ENCODE measurements around the gene PIK3AP1.
A peak's percentile ranks its signal among the peaks of the same experiment; 100 is the strongest.

The PIK3AP1 gene

DNA sequence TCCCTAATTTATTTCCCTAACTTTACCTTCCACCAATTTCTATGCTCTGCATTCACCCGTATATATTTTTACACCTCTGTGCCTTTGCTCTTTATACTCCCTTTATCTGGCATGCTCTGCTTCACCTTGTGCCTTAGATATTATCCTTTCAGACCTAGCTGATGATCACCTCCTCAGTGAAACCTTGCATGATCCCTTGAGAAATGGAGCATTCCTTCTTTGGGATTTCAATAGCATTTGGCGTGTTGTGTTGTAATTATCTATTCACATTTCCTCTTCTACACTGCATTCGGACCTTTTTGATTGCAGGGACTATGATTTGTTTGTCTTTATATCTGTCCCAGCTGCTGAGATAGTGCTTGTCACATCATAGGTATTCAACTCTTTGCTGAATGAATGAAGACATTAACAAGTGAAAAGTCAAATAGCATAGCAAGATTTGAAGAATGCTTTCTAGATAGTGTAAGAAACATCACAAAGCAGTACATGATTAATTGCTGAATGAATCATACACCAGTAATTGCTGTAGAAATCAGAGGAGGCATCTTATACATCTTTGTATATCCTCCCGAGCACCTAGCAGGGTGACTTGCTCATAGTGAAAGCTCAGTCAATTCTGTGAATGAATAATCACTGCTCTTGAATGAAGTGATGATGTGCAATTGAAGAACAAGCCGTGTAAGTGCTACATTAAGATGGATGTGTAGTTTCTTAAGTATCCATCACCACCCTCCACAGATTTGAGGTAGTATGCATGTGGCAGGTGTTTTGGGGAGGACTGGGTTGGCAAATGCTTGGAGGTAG, 131.5 kb downstream of the PIK3AP1 start:
- DNase-seq (ENCODE audit: insufficient read length, low spot score) (no peak), FAIRE-seq (peak; percentile 25)
- TF ChIP-seq, protein P1, sequence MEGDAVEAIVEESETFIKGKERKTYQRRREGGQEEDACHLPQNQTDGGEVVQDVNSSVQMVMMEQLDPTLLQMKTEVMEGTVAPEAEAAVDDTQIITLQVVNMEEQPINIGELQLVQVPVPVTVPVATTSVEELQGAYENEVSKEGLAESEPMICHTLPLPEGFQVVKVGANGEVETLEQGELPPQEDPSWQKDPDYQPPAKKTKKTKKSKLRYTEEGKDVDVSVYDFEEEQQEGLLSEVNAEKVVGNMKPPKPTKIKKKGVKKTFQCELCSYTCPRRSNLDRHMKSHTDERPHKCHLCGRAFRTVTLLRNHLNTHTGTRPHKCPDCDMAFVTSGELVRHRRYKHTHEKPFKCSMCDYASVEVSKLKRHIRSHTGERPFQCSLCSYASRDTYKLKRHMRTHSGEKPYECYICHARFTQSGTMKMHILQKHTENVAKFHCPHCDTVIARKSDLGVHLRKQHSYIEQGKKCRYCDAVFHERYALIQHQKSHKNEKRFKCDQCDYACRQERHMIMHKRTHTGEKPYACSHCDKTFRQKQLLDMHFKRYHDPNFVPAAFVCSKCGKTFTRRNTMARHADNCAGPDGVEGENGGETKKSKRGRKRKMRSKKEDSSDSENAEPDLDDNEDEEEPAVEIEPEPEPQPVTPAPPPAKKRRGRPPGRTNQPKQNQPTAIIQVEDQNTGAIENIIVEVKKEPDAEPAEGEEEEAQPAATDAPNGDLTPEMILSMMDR (IDR thresholded peaks at IDR 0.05; ENCODE audit: insufficient read depth, missing control alignments) = no peak

DNA sequence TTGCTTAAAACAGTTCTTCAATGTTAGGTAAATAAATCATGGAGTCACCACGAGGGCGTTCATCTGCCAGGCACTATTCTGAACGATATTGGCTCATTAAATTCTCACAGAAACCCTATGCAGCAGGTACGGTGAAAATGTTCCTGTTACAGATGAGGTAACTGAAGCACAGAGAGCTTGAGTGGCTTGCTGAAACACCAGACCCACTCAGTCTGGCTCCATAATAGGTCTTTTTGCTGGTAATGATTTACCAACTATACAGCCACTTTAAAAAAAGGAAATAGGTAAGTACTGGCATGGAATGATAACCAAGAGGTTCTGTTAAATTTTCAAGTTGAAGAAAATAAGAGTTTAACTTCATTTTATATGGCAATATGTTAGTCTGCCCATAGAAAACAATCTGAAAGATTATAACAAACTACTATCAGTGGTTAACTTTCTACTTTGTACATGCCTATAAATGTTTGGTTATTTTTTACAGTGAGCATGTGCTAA, 132.2 kb downstream of the PIK3AP1 start:
- FAIRE-seq (no peak), DNase-seq (ENCODE audit: insufficient read length, low spot score) (no peak)

DNA sequence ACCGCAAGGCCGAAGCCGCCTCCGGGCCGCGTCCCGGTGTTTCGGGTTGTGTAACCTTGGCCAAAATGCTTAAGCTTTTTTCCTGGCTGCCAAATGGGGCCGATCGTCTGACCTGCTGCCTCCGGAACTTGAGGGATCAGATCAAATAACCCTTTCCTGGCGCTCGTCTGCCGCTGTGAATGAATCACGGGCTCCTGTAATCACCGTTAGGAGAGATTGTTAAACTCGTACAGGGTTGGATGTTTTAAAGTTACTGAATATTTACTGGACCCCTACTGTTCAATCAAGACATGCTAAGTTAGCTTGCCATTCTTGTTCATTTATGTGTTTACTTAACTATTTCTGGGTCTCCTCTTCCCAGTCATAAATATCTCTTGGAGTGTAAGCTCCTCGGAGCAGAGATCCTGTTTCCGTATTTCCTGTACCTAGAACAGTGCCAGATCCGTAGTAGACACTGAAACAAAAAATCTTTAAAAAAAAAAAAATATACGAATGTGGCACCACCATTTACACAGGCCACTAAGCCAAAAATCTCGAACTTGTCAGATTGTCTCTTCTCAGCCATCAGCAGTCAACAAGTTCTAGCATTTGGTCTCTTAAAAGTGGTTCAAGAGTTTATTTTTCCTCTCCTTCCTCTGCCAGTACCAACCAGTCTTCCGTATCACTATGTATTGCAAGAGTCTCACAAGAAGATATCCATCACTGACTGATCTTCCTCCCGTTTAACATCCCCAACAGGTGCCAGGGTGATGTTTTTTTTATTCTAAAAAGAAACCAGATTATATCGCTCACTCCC, 132.9 kb downstream of the PIK3AP1 start:
- DNase-seq (ENCODE audit: insufficient read length, low spot score) = no peak
- TF ChIP-seq, protein P1 (IDR thresholded peaks at IDR 0.05; ENCODE audit: insufficient read depth, missing control alignments) = no peak
- FAIRE-seq = no peak

More for the DNA sequence above, 132.2 kb downstream of the PIK3AP1 start:
- TF ChIP-seq, protein P1 (IDR thresholded peaks at IDR 0.05; ENCODE audit: insufficient read depth, missing control alignments) = no peak

DNA sequence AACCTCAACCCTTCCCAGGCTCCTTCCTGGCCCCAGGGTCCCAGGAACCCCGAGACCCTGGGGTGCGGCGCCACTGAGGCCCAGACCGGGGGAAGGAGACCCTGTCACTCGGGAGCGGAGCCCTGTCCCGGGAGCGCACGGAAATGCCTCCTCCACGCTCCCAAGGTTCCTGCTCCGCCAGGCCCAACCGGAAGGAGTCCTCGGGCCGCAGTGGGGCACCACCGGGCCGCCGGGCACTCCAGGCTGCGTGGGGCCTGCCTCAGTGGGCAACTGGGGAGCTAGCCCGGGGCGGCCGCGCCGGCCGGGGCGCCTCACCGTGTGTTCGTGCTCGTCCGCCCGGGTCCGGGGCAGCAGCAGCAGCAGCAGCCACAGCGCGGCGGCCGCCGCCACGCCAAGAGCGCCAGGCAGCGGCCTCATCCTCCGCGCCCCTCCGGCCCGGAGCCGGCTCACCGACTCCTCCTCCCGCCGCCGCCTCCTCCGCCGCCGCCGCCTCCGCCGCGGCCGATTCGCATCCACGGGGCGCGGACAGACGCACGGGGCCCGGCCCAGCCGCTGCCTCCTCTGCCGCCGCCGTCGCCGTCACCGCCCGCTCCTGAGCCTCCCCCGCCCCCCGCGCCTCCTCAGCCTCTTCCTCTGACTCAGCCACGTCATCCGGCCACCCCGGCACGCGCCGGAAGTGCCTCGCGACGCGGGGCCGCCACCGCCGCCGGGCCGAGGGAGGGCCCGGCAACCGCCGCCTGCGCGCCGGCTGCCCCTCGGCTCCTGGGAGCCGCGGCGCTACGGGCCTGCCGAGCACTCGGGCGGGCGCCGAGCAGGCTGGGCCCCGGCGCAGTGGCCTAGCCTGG, 133.7 kb downstream of the PIK3AP1 start, which contains the start of gene TM9SF3:
Gene TM9SF3 (minus strand): TSS at position 594 of the 845 bp plus-strand sequence. CDS start 177 bp downstream, at position 417.
- TF ChIP-seq, protein P1 (IDR thresholded peaks at IDR 0.05; ENCODE audit: insufficient read depth, missing control alignments) = no peak
- no peak for FAIRE-seq

DNA sequence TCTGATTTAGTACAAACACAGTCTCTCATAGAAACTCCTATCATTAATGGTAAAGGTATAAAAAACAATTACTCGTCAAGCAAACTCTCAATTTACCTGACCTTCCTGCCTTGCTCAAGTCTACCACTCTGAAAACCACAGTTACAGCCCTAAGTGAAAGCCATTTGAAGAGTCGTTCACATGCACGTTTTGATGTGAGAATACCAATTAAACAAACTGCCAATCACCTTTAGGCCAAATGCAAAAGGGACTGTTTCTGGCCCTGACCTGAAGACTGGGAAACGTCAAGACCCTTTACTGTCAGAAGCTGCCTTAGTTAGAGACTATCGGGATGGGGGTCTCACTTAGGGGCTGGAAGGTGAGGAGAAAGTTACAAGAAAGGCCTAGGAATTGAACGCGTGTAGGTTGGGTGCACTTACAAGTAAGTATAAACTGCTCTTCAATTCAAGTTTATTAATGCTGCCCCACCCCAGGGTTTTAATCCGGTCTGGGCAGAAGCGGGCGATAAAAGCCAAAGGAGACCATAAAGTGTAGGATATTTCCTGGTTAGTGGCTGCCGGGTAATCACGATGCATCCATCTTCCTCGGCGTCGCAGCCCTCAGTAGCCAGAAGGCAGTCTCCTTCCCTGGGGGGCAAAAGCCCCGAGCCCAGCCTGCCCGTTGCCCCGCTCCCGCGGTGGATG, 134.4 kb downstream of the PIK3AP1 start:
- peak; percentile 86 for FAIRE-seq
- TF ChIP-seq, protein P1 (IDR thresholded peaks at IDR 0.05; ENCODE audit: insufficient read depth, missing control alignments) = no peak
- DNase-seq (ENCODE audit: insufficient read length, low spot score) = no peak

More for the DNA sequence above, 133.7 kb downstream of the PIK3AP1 start, which contains the start of gene TM9SF3:
- no peak for DNase-seq (ENCODE audit: insufficient read length, low spot score)

DNA sequence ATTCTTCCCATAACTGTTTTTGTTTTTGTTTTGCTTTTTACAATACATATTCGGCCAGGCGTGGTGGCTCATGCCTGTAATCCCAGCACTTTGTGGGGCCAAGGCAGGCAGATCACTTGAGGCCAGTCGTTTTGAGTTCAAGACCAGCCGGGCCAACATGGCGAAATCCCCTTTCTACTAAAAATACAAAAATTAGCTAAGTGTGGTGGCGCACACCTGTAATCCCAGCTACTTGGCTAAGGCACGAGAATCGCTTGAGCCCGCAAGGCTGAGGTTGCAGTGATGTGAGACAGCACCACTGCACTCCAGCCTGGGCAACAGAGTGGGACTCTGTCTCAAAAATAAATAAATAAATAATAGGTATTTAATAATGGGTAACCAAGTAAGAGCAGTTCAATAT, 135.8 kb downstream of the PIK3AP1 start:
- TF ChIP-seq, protein P1 (IDR thresholded peaks at IDR 0.05; ENCODE audit: insufficient read depth, missing control alignments) = no peak
- FAIRE-seq (no peak), DNase-seq (ENCODE audit: insufficient read length, low spot score) (no peak)

Data from D721Med (cell line).